Uterine smooth muscle cell (primary cell): ENCODE data around the gene HOMER2. TPM values are rescaled to one million over a fixed set of nuclear protein-coding genes. Genes with fewer than 3 reads are reported as not detected.

Experiments used
- total RNA-seq: library from RNA; depleted of rRNA; stranded (reverse); fragments of >200 nt; gene quantifications from 2 replicates; pipeline ENCODE4 v1.2.3, GENCODE V29; 2014

HOMER2 gene
- 5.8 and 11.0 TPM in 2 replicates for total RNA-seq

GRCh38 chr15:82952158-82953081 lies at the start of gene HOMER2:
Gene HOMER2, minus strand, starts transcription at chr15:82952720. Its CDS starts 185 bp downstream, at chr15:82952535.

GRCh38 chr15:82985688-82986441 lies 33.3 kb upstream of the HOMER2 start, which contains the start of gene RAMAC:
Gene RAMAC, plus strand, starts transcription at chr15:82986210. Its CDS starts 2,809 bp downstream, at chr15:82989019.

GRCh38 chr15:82809308-82810060 lies 143.0 kb downstream of the HOMER2 start, which contains the start of gene WHAMM:
Gene WHAMM, plus strand, starts transcription at chr15:82809628. Its CDS starts 99 bp downstream, at chr15:82809727.

GRCh38 chr15:82805994-82806406 lies 146.5 kb downstream of the HOMER2 start, which contains the start of gene FSD2:
Gene FSD2, minus strand, starts transcription at chr15:82806069. Its CDS starts 18,679 bp downstream, at chr15:82787390.

Other genes with a start within 250 kb of the HOMER2 start
- 0.22 and 0.75 TPM in 2 replicates for gene AP3B2, start 242.8 kb downstream of the HOMER2 start, total RNA-seq
- gene FSD2, start 146.7 kb downstream of the HOMER2 start, total RNA-seq, result not detected in 2 replicates
- gene WHAMM, start 143.1 kb downstream of the HOMER2 start, total RNA-seq, result 4.4 and 4.6 TPM in 2 replicates
- gene RAMAC, start 33.5 kb upstream of the HOMER2 start, total RNA-seq, result 30.1 and 40.6 TPM in 2 replicates
- gene C15orf40, start 58.9 kb upstream of the HOMER2 start, total RNA-seq, result 10.4 and 10.9 TPM in 2 replicates
- gene BTBD1, start 114.5 kb upstream of the HOMER2 start, total RNA-seq, result 119 TPM in 2 replicates
- gene TM6SF1, start 154.9 kb upstream of the HOMER2 start, total RNA-seq, result 0.22 and 0.62 TPM in 2 replicates